GM12878 (cell line): Measurements from ENCODE around the gene GALNTL6. TPM values are rescaled to one million over a fixed set of nuclear protein-coding genes. Genes with fewer than 3 reads are reported as not detected.

ENCODE experiments used
- ATAC-seq: fragments of 200-7000 bp; cut with Tn5 transposase; 3 replicates; pipeline ENCODE4 v1.9.1; 2020; ENCODE audit warnings: mild to moderate bottlenecking, moderate library complexity
- BruUV-seq: library from RNA; stranded (reverse); fragments of 400-500 nt; replicated peaks from 2 replicates; lab custom pipeline; 2021; lab: Mats Ljungman, UMichigan
- CTCF ChIA-PET: fragments of 300-600 bp; sonication (Branson Sonifier 250); formaldehyde crosslinking; extraction: SDS; loops from one replicate; lab custom pipeline; 2021; ENCODE audit warnings: inconsistent platforms; lab: Yijun Ruan, JAX
- POLR2A ChIA-PET: fragments of 350-600 bp; formaldehyde crosslinking; extraction: SDS; loops from one replicate; lab custom pipeline; 2021; ENCODE audit warnings: inconsistent platforms; lab: Charles Lee
- RAD21 ChIA-PET: fragments of 300-600 bp; sonication (Branson Sonifier 250); formaldehyde crosslinking; loops from one replicate; lab custom pipeline; 2023; ENCODE audit warnings: antibody characterized with exemption; ENCODE audit not compliant: unreplicated experiment; lab: Charles Lee
- SMC1A ChIA-PET: fragments of 300-600 bp; sonication (Branson Sonifier 250); formaldehyde crosslinking; loops from one replicate; lab custom pipeline; 2023; ENCODE audit not compliant: unreplicated experiment, uncharacterized antibody; lab: Charles Lee
- DNase-seq: peaks from one replicate; pipeline ENCODE4 v3.0.0-alpha.2; 2011; ENCODE audit warnings: low read depth, low spot score
- FAIRE-seq: peaks from 3 replicates; lab custom pipeline; 2011; peaks lifted over from hg19 to GRCh38; lab: Jason Lieb, UNC
- H2AFZ ChIP-seq: 2 replicates; pipeline ENCODE4 v1.6.0; 2011; ENCODE audit warnings: low read depth, low read length, control low read depth; ENCODE audit not compliant: control insufficient read depth
- H3K27ac ChIP-seq: 2 replicates; pipeline ENCODE4 v1.5.1; 2011; ENCODE audit warnings: control low read depth; ENCODE audit not compliant: control insufficient read depth, insufficient read depth
- H3K27me3 ChIP-seq, 2 experiments: replicated peaks in 1 of 2; 2 replicates each; pipeline versions ENCODE4 v1.6.0 to v1.6.1; 2011; ENCODE audit warnings: low read length in 1 of 2; ENCODE audit not compliant: control insufficient read depth in 2 of 2, insufficient read depth in 2 of 2
- H3K36me3 ChIP-seq, 2 experiments: 2 replicates each; pipeline ENCODE4 v1.5.1; 2011; ENCODE audit warnings: low read length in 1 of 2; ENCODE audit not compliant: control insufficient read depth in 2 of 2, insufficient read depth in 2 of 2
- H3K4me1 ChIP-seq: 2 replicates; pipeline ENCODE4 v1.6.1; 2011; ENCODE audit warnings: mild to moderate bottlenecking, low read length, moderate library complexity, mixed read lengths; ENCODE audit not compliant: control insufficient read depth, insufficient read depth
- H3K4me2 ChIP-seq: 2 replicates; pipeline ENCODE4 v1.6.0; 2011; ENCODE audit warnings: control low read depth; ENCODE audit not compliant: control insufficient read depth, insufficient read depth
- H3K4me3 ChIP-seq: fragments of 200-600 bp; sonication (generic); 2 replicates; pipeline ENCODE4 v1.5.1; 2016
- H3K79me2 ChIP-seq: 2 replicates; pipeline ENCODE4 v1.6.0; 2011; ENCODE audit warnings: low read length; ENCODE audit not compliant: control insufficient read depth, insufficient read depth
- H3K9ac ChIP-seq: 2 replicates; pipeline ENCODE4 v1.8.0; 2011; ENCODE audit warnings: low read length, control low read depth, mixed read lengths; ENCODE audit not compliant: control insufficient read depth, insufficient read depth
- H3K9me3 ChIP-seq: replicated peaks from 3 replicates; pipeline ENCODE4 v1.5.1; 2011; ENCODE audit warnings: mild to moderate bottlenecking, low read length; ENCODE audit not compliant: control insufficient read depth, insufficient read depth
- H4K20me1 ChIP-seq: 2 replicates; pipeline ENCODE4 v1.6.0; 2011; ENCODE audit not compliant: control insufficient read depth, insufficient read depth
- CHD2 ChIP-seq: IDR thresholded peaks from 2 replicates; pipeline ENCODE4 v1.6.1; 2011; ENCODE audit warnings: low read depth, low read length, improper control_type of control experiment, borderline replicate concordance
- LARP7 ChIP-seq: fragments of 450-650 bp; IDR thresholded peaks from 2 replicates; pipeline ENCODE4 v1.6.1; 2017; ENCODE audit warnings: mild to moderate bottlenecking
- MYB ChIP-seq: fragments of 150-350 bp; IDR thresholded peaks from 2 replicates; pipeline ENCODE4 v1.6.1; 2014; ENCODE audit warnings: mild to moderate bottlenecking, low read depth, low read length, borderline replicate concordance
- NR2C1 ChIP-seq: fragments of 450-650 bp; IDR thresholded peaks from 2 replicates; pipeline ENCODE4 v1.6.1; 2017; ENCODE audit warnings: antibody characterized with exemption, mild to moderate bottlenecking, moderate library complexity
- SMC3 ChIP-seq: IDR thresholded peaks from 2 replicates; pipeline ENCODE4 v1.6.1; 2011; ENCODE audit warnings: low read length, improper control_type of control experiment, borderline replicate concordance
- in situ Hi-C: fragments of 300-500 bp; cut with MboI; formaldehyde crosslinking; loops from 9 replicates; pipeline ENCODE4 v1.14.3; 2018; ENCODE audit warnings: mixed read lengths
- intact Hi-C: fragments of 100-400 bp; cut with micrococcal nuclease; formaldehyde crosslinking; loops from one replicate; pipeline ENCODE4 v1.14.2; 2022; ENCODE audit not compliant: unreplicated experiment
- polyA plus RNA-seq, 11 experiments: library from polyadenylated mRNA; depleted of rRNA in 4 of 11; unstranded in 6 of 11; stranded (reverse) in 5 of 11; fragments of >200 nt; fragmentation: Nextera tagmentation in 4 of 11; fragmentation: Illumina TruSeq in 1 of 11; extraction: Ambion mirVana in 4 of 11; extraction: Trizol in 1 of 11; gene quantifications; 1 replicate in 1 of 11; 2 replicates in 10 of 11; pipeline versions ENCODE4 v1.2.1 to v1.2.3, GENCODE V29; 2011 to 2016; ENCODE audit warnings: inconsistent platforms in 2 of 11, missing spikeins in 2 of 11, low read depth in 1 of 11
- total RNA-seq, 4 experiments: library from RNA; depleted of rRNA in 3 of 4; stranded (reverse); fragments of >200 nt in 3 of 4; fragmentation: Illumina TruSeq in 1 of 4; extraction: Trizol in 1 of 4; gene quantifications; 2 replicates each; pipeline versions ENCODE4 v1.2.1 to v1.2.3, GENCODE V29; 2013 to 2021
- TF ChIP-seq, protein P1 (sequence below): fragments of 150-350 bp; IDR thresholded peaks from 2 replicates; pipeline ENCODE4 v1.6.1; 2016; ENCODE audit warnings: low read depth, low read length

GALNTL6 gene
- total and polyA plus RNA-seq, 10 of the 15 experiments (the other 5 are each of a cell fraction or from before 2014, with no cell fraction given), result 0.01 to 0.29 TPM; not detected in 8

DNA sequence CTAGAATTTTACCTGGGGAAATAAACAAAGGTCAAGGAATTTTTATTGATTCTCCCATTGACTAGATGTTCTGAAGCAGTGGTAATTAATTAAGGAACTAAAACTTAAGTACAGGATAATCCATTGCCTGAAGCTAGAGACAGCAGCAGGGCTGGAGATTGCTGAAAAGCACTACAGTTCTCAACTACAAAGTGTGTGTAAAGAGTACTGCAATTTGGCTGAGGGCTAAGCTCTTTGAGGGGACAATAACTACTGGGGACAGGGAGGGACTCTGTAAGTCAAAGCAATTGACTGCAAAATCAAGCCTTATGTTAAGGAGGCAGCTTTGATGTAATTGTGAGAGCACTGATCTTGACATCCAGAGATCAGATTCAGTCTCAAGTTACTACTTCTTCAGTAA, 260.4 kb downstream of the GALNTL6 start:
- Histone ChIP-seq H3K27ac (no peak overlapping the region), H3K36me3 (no peaks in the 10 kb centered on the region), H3K27me3 (no peaks in the 10 kb centered on the region), H3K9ac (no peak overlapping the region), H3K79me2 (no peaks in the 10 kb centered on the region), H3K4me1 (no peaks in the 10 kb centered on the region), H2AFZ (no peak overlapping the region), H3K4me3 (no peak overlapping the region), H3K9me3 (no peaks in the 10 kb centered on the region), H3K4me2 (no peak overlapping the region), H4K20me1 (no peaks in the 10 kb centered on the region)
- FAIRE-seq (no peak), ATAC-seq (no peak), DNase-seq (no peak)
- ChIA-PET CTCF (interaction anchor here (1.2 kb wide), 1 partner anchor 39 kb away, joined by 4 read pairs; no protein-coding TSS in a partner anchor), RAD21 (no interaction called here), SMC1A (no interaction called here), POLR2A (no interaction called here)
- TF ChIP-seq SMC3 (no peak), LARP7 (no peak), CHD2 (no peak), NR2C1 (no peak), MYB (no peak)
- TF ChIP-seq, protein P1, sequence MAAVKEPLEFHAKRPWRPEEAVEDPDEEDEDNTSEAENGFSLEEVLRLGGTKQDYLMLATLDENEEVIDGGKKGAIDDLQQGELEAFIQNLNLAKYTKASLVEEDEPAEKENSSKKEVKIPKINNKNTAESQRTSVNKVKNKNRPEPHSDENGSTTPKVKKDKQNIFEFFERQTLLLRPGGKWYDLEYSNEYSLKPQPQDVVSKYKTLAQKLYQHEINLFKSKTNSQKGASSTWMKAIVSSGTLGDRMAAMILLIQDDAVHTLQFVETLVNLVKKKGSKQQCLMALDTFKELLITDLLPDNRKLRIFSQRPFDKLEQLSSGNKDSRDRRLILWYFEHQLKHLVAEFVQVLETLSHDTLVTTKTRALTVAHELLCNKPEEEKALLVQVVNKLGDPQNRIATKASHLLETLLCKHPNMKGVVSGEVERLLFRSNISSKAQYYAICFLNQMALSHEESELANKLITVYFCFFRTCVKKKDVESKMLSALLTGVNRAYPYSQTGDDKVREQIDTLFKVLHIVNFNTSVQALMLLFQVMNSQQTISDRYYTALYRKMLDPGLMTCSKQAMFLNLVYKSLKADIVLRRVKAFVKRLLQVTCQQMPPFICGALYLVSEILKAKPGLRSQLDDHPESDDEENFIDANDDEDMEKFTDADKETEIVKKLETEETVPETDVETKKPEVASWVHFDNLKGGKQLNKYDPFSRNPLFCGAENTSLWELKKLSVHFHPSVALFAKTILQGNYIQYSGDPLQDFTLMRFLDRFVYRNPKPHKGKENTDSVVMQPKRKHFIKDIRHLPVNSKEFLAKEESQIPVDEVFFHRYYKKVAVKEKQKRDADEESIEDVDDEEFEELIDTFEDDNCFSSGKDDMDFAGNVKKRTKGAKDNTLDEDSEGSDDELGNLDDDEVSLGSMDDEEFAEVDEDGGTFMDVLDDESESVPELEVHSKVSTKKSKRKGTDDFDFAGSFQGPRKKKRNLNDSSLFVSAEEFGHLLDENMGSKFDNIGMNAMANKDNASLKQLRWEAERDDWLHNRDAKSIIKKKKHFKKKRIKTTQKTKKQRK, result no peak
- in situ Hi-C loops (no loop called here), intact Hi-C loops (no loop called here)
- no TSS peak for BruUV-seq
